Pancreas (tissue), 10 donors: ENCODE measurements around the gene TRPM5. TPM values are rescaled to one million over a fixed set of nuclear protein-coding genes. Genes with fewer than 3 reads are reported as not detected.

ENCODE experiments used
- ATAC-seq, 4 donors: fragments of 200-7000 bp; cut with Tn5 transposase; one replicate each; pipeline versions ENCODE4 v1.8.0 to v1.9.1; 2020; ENCODE audit warnings: mild to moderate bottlenecking in 4 of 4, moderate library complexity in 4 of 4
- DNase-seq, 6 donors: peaks; one replicate each; pipeline ENCODE4 v3.0.0-alpha.2; 2020
- FAIRE-seq: peaks from 2 replicates; lab custom pipeline; 2012; peaks lifted over from hg19 to GRCh38; lab: Jason Lieb, UNC
- H3K27ac ChIP-seq, 4 donors: fragments of 200-600 bp; sonication (generic); 1 replicate in 3 of 4; 2 replicates in 1 of 4; pipeline versions ENCODE4 v1.5.0 to v1.8.0; 2020
- H3K27me3 ChIP-seq, 4 donors: fragments of 200-600 bp; one replicate each; pipeline ENCODE4 v1.8.0; 2021
- H3K36me3 ChIP-seq, 3 donors: fragments of 200-600 bp; sonication (generic) in 1 of 3; one replicate each; pipeline versions ENCODE4 v1.5.0 to v1.8.0; 2020 to 2021
- H3K4me1 ChIP-seq, 3 donors: fragments of 200-600 bp; one replicate each; pipeline ENCODE4 v1.8.0; 2021
- H3K4me3 ChIP-seq, 4 donors: fragments of 200-600 bp; sonication (generic) in 2 of 4; one replicate each; pipeline versions ENCODE4 v1.5.0 to v1.8.0; 2020 to 2021
- H3K9me3 ChIP-seq, 4 donors: fragments of 200-600 bp; one replicate each; pipeline ENCODE4 v1.8.0; 2021
- WGBS, 2 donors: extraction: QIAGEN DNeasy Blood & Tissue Kit; methylation state at CpG; one replicate each; pipeline ENCODE4 v1.1.7; 2013; 5-methylcytosine and 5-hydroxymethylcytosine counted together
- intact Hi-C, 3 donors: fragments of 100-400 bp; cut with DNase I; formaldehyde crosslinking; loops; one replicate each; pipeline versions ENCODE4 v1.11.1 to v1.14.2; 2022
- polyA plus RNA-seq, 2 donors: library from polyadenylated mRNA; stranded (reverse); fragments of 200-250 nt; gene quantifications; one replicate each; pipeline ENCODE4 v1.2.3, GENCODE V29; 2013
- total RNA-seq, 6 donors: library from RNA; stranded (reverse); fragmentation: NEBNext Ultra II Directional in 4 of 6; extraction: Animal tissue kit (Norgen Biotek cat#: 25700) in 4 of 6; gene quantifications; one replicate each; pipeline versions ENCODE4 v1.2.1 to v1.2.4, GENCODE V29; 2021 to 2023
- TF ChIP-seq, protein P1 (sequence below), 4 donors: fragments of 200-600 bp; sonication (generic) in 3 of 4; IDR thresholded peaks; one replicate each; pipeline versions ENCODE4 v1.5.0 to v1.8.0; 2021; ENCODE audit warnings: antibody characterized with exemption in 4 of 4
- donor health status: healthy with polysubstance abuse.
- donor health status: DM: no; HTN: no; CAD: no; lungs with moderate emphysema.
- donor health status: DM: no; HTN: no; CAD: no.
- donor health status: control.
- donor health status: control.
- donor health status: Bipolar disorder and iron deficiency.
- donor health status: DM: yes; HTN: yes; CAD: no.
- donor health status: DM: no; HTN: no; CAD: no.
- donor health status: DM: no; HTN: no; CAD: no.
- donor health status: DM: yes; HTN: yes; CAD: no.

The TRPM5 gene
- total and polyA plus RNA-seq, 8 donors, result 0.51 to 4.8 (median 1.2) TPM

GRCh38 chr11:2473361-2474058 is 29.2 kb upstream of the TRPM5 start:
- DNase-seq, result peak in 1 of 6 donors; percentile 61
- no peak overlapping the region for H3K27ac ChIP-seq
- 93 to 96% methylated on average over 27 of the region's 27 CpGs for WGBS, 2 donors
- TF ChIP-seq, protein P1, sequence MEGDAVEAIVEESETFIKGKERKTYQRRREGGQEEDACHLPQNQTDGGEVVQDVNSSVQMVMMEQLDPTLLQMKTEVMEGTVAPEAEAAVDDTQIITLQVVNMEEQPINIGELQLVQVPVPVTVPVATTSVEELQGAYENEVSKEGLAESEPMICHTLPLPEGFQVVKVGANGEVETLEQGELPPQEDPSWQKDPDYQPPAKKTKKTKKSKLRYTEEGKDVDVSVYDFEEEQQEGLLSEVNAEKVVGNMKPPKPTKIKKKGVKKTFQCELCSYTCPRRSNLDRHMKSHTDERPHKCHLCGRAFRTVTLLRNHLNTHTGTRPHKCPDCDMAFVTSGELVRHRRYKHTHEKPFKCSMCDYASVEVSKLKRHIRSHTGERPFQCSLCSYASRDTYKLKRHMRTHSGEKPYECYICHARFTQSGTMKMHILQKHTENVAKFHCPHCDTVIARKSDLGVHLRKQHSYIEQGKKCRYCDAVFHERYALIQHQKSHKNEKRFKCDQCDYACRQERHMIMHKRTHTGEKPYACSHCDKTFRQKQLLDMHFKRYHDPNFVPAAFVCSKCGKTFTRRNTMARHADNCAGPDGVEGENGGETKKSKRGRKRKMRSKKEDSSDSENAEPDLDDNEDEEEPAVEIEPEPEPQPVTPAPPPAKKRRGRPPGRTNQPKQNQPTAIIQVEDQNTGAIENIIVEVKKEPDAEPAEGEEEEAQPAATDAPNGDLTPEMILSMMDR (IDR thresholded peaks at IDR 0.05), result no peak
- H3K4me1 ChIP-seq, result peaks cover 0 to 5% (median 0%) of the 10 kb centered on the region in 3 donors
- intact Hi-C loops, result no loop called here
- H3K4me3 ChIP-seq, result no peak overlapping the region
- no peak for FAIRE-seq
- no peaks in the 10 kb centered on the region for H3K36me3 ChIP-seq
- ATAC-seq, result peak in 1 of 4 donors; percentile 6
- no peaks in the 10 kb centered on the region for H3K9me3 ChIP-seq
- H3K27me3 ChIP-seq, result no peaks in the 10 kb centered on the region

DNA sequence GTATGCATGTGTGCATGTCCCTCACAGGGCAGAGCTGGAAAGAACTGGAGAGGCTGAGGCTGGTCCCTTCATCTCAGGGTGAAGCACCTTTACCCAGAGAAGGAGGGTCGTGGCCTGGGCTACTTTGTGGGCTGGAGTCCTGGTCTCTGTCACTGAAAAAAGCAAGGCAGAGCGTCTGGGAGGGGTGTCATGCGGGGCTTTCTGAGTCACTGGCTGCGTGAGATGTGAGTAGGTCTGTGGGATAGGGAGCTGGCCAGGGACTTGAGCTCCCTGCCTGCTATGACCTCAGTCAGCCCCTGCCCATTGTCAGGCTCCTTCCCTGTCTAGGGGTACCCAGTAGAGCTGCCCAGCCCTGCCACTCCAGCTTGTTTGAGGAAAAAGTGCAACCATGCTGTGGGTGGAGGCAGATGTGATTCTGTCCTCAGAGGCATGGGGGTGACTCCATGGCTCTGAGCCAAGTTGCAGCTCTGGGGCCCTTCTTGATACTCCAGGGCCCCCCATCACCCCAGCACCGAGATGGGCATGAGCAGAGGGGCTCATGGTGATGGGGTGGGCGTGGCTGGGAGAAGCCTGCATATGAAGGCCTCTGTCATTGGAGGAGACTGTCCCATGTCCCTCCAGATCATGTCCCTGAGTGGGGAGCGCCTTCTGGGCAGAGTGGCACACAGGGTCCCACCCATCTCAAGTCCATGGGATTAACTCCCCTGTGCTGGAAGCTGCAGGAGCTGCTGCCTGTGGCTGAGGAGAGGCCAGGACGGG is 28.3 kb upstream of the TRPM5 start:
- TF ChIP-seq, protein P1 (IDR thresholded peaks at IDR 0.05), result no peak
- H3K27ac ChIP-seq, result no peak overlapping the region
- FAIRE-seq (no peak), DNase-seq (peak in 1 of 6 donors; percentile 42), ATAC-seq (no peak)
- H3K27me3 ChIP-seq, result no peaks in the 10 kb centered on the region
- H3K9me3 ChIP-seq, result no peaks in the 10 kb centered on the region
- H3K36me3 ChIP-seq, result no peaks in the 10 kb centered on the region
- 78 to 87% methylated on average over 8 of the region's 8 CpGs for WGBS, 2 donors
- H3K4me3 ChIP-seq, result no peak overlapping the region
- intact Hi-C loops, result no loop called here
- H3K4me1 ChIP-seq, result peaks cover 0 to 5% (median 0%) of the 10 kb centered on the region in 3 donors

DNA sequence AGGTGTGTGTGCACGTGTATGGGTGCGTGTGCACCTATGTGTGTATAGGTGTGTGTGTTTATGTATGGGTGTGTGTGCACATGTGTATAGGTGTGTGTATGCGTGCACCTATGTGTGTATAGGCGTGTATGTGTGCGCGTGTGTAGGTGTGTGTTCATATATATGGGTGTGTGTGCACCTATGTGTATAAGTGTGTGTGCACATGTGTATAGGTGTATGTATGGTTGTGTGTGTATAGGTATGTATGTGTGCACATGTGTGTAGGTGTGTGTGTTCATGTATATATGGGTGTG is 27.4 kb upstream of the TRPM5 start:
- Histone ChIP-seq H3K27ac (no peak overlapping the region), H3K27me3 (no peaks in the 10 kb centered on the region), H3K36me3 (no peaks in the 10 kb centered on the region), H3K4me1 (peaks cover 0 to 5% (median 0%) of the 10 kb centered on the region in 3 donors), H3K9me3 (no peaks in the 10 kb centered on the region), H3K4me3 (no peak overlapping the region)
- TF ChIP-seq, protein P1 (IDR thresholded peaks at IDR 0.05), result no peak
- ATAC-seq (no peak), DNase-seq (peak in 1 of 6 donors; percentile 5), FAIRE-seq (no peak)
- WGBS, 2 donors, result 91 to 94% methylated on average over 6 of the region's 6 CpGs
- intact Hi-C loops, result no loop called here

- Histone ChIP-seq H3K9me3 (no peaks in the 10 kb centered on the region), H3K4me1 (peaks cover 0 to 4% (median 0%) of the 10 kb centered on the region in 3 donors), H3K36me3 (no peaks in the 10 kb centered on the region), H3K27ac (no peak overlapping the region), H3K4me3 (no peak overlapping the region), H3K27me3 (no peaks in the 10 kb centered on the region)
- ATAC-seq (no peak), DNase-seq (peak in 2 of 6 donors; percentile 8 to 35), FAIRE-seq (no peak)
- intact Hi-C loops, result no loop called here
- 79 to 80% methylated on average over 17 of the region's 17 CpGs for WGBS, 2 donors
- TF ChIP-seq, protein P1 (IDR thresholded peaks at IDR 0.05), result no peak
These were observed 26.9 kb upstream of the TRPM5 start for GRCh38 chr11:2471048-2471803.
